Activated CD4-positive, alpha-beta T cell treated with anti-CD3 and anti-CD28 coated beads, Interleukin-2, amount 50 U/mL, for 24 hours (primary cell): ENCODE data around the gene YKT6.
"Not testable (repeated sequence)": the region's sequence is repeated elsewhere in the genome, so short reads cannot be mapped to it uniquely, and the experiment has no call there.

Source experiments
- DNase-seq, 2 donors: peaks; one replicate each; pipeline ENCODE4 v3.0.0-alpha.2; 2020; ENCODE audit warnings: low read depth in 1 of 2, low spot score in 1 of 2

YKT6 gene

GRCh38 chr7:44193011-44193802 is 7.6 kb upstream of the YKT6 start:
- no peak for DNase-seq

DNA sequence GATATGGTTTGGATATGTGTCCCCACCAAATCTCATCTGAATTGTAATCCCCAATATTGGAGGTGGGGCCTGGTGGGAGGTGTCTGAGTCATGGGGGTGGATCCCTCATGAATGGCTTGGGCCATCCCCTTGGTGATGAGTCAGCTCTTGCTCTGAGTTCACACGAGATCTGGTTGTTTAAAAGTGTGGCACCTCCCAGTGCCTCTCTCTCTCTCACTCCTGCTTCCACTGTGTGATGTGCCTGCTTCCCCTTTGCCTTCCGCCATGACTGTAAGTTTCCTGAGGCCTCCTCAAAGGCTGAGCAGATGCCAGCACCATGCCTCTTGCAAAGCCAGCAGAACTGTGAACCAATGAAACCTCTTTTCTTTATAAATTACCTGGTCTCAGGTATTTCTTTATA is 6.7 kb upstream of the YKT6 start:
- peak in 1 of 2 donors; percentile 40 for DNase-seq

DNA sequence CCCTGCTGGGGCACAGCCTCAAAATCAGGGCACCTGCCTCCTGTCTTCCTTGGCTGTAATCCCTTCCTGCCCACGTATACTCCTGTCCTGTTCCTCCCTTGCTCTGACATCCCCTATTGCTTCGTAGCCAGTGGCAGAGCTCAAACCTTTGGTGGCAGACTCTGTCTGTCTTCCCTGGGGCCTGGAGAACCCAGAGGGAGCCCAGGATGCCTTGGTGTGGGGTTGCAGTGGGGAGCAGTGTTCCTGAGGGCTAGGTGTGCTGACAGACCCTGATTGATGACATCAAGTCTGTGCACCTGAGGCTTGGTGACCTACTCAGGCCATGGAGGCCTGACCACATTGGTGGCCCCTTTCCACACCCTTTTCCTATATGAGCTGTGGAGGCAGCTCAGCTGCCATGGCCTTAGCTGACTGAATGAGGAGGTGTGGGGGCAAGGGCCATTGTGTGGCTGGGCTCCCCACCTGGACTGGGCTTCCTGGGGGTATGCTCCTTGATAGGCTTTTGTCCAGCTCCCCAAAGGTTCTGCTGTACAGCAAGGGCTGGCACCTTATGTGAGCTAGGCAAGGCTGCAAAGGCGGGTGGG is 6.1 kb upstream of the YKT6 start:
- no peak for DNase-seq

GRCh38 chr7:44195889-44196288 is 4.9 kb upstream of the YKT6 start:
- DNase-seq, result no peak

- peak in 1 of 2 donors; percentile 16 for DNase-seq
Observed at GRCh38 chr7:44196450-44196872, 4.3 kb upstream of the YKT6 start.

- DNase-seq, result no peak
Observed at GRCh38 chr7:44197474-44197873, 3.3 kb upstream of the YKT6 start.

DNA sequence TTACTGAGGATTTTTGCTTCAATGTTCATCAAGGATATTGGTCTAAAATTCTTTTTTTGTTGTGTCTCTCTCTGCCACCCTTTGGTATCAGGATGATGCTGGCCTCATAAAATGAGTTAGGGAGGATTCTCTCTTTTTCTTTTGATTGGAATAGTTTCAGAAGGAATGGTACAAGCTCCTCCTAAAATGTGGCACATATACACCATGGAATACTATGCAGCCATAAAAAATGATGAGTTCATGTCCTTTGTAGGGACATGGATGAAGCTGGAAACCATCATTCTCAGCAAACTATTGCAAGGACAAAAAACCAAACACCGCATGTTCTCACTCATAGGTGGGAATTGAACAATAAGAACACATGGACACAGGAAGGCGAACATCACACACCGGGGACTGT is 615 bp upstream of the YKT6 start:
- DNase-seq, result not testable (repeated sequence)

- no peak for DNase-seq
Observed at GRCh38 chr7:44201813-44202212, 1.0 kb downstream of the YKT6 start.

- no peak for DNase-seq
Observed at GRCh38 chr7:44206008-44206407, 5.2 kb downstream of the YKT6 start.

GRCh38 chr7:44208085-44208484 is 7.3 kb downstream of the YKT6 start:
- no peak for DNase-seq

- DNase-seq, result no peak
Observed at GRCh38 chr7:44210107-44210506, 9.3 kb downstream of the YKT6 start.

- no peak for DNase-seq
Observed at GRCh38 chr7:44211126-44211675, 10.4 kb downstream of the YKT6 start.

GRCh38 chr7:44212018-44212417 is 11.2 kb downstream of the YKT6 start:
- no peak for DNase-seq

GRCh38 chr7:44212581-44213184 is 11.9 kb downstream of the YKT6 start:
- DNase-seq, result no peak

- no peak for DNase-seq
Observed at GRCh38 chr7:44213206-44213876, 12.6 kb downstream of the YKT6 start.

- no peak for DNase-seq
Observed at GRCh38 chr7:44213877-44214388, 13.2 kb downstream of the YKT6 start.

DNA sequence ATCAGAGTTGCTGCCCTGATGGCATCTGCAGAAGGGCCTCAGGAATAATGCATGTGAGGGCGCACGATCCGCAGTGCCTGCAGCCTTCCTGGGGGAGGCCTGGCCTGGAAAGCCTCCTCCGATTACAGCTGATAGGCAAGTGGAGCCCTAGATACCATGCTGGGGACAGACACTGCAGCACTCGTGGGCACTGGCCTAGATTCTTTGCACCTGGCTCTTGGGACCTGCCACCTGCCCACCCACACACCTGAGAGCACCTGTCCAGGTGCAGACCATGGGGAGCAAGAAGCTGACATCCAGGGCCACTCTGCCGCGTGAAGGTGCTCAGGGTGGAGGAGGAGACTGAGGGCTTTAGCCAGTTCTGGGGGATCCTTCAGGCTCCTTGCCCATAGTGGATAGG is 14.8 kb downstream of the YKT6 start:
- no peak for DNase-seq

DNA sequence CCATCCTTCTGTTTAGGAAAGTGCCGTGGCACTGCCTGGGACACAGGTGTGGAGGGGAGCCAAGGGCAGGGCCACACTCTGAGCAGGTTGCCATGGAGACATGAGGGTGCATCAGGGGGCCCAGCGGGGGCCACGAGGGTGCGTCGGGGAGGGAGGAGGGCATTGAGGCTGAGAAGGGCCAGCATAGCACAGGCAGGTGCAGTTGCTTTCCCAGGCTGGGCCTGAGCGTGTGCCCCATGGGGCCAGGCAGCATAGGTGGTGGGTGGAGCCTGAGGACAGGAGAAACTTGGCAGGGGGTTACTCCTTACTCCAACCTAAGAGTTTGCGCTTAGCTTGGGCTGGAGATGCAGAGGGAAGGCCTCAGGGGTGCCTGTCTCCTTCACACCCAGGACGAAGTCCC is 15.2 kb downstream of the YKT6 start:
- no peak for DNase-seq

GRCh38 chr7:44216521-44217222 is 15.9 kb downstream of the YKT6 start:
- no peak for DNase-seq

DNA sequence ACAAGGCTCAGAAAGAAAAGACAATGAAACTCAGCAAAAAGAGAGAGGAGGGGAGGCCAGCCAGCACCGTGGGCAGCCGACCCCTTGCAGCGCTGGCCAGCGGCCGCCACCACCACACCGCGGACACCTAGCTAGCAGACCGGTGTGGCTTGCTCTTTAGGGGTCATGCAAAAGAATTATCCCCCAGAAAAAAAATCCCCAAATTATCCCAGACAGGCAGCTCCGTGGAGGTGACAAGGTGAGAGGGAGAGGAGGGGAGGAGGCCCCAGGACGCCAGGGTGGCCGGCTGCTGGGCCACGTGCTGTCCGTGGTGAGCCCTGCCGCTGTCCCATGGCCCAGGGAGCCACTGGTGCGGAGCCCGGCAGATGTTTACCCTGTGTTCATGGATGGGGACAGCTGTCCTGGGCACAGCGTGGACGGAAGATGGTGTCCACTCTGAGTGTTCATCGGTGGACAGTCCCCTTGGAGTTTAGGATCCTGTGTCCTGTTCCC is 16.5 kb downstream of the YKT6 start:
- no peak for DNase-seq
